ENCODE measurements around the gene CYP26B1.

Gene CYP26B1

GRCh38 chr2:72141032-72141645, 6.5 kb downstream of the CYP26B1 start:
- no peak for DNase-seq (ENCODE audit: low spot score)

- no peak for DNase-seq (ENCODE audit: low spot score)
These were observed 7.1 kb downstream of the CYP26B1 start for GRCh38 chr2:72140621-72140960.

GRCh38 chr2:72139874-72140620, 7.6 kb downstream of the CYP26B1 start:
- DNase-seq (ENCODE audit: low spot score), result no peak

GRCh38 chr2:72139471-72139873, 8.2 kb downstream of the CYP26B1 start:
- DNase-seq (ENCODE audit: low spot score), result no peak

GRCh38 chr2:72138921-72139381, 8.7 kb downstream of the CYP26B1 start:
- no peak for DNase-seq (ENCODE audit: low spot score)

- no peak for DNase-seq (ENCODE audit: low spot score)
These were observed 9.4 kb downstream of the CYP26B1 start for GRCh38 chr2:72138011-72138881.

- peak; percentile 42 for DNase-seq (ENCODE audit: low spot score)
These were observed 10.1 kb downstream of the CYP26B1 start for GRCh38 chr2:72137498-72138010.

GRCh38 chr2:72136933-72137497, 10.6 kb downstream of the CYP26B1 start:
- DNase-seq (ENCODE audit: low spot score), result no peak

- DNase-seq (ENCODE audit: low spot score), result peak; percentile 68
These were observed 11.3 kb downstream of the CYP26B1 start for GRCh38 chr2:72136331-72136730.

- DNase-seq (ENCODE audit: low spot score), result no peak
These were observed 11.7 kb downstream of the CYP26B1 start for GRCh38 chr2:72135921-72136320.

- no peak for DNase-seq (ENCODE audit: low spot score)
These were observed 12.5 kb downstream of the CYP26B1 start for GRCh38 chr2:72134997-72135800.

GRCh38 chr2:72134408-72134996, 13.2 kb downstream of the CYP26B1 start:
- DNase-seq (ENCODE audit: low spot score), result no peak

GRCh38 chr2:72133721-72134407, 13.8 kb downstream of the CYP26B1 start:
- no peak for DNase-seq (ENCODE audit: low spot score)

GRCh38 chr2:72132981-72133720, 14.5 kb downstream of the CYP26B1 start:
- DNase-seq (ENCODE audit: low spot score), result no peak

- DNase-seq (ENCODE audit: low spot score), result no peak
These were observed 15.5 kb downstream of the CYP26B1 start for GRCh38 chr2:72131916-72132841.

GRCh38 chr2:72131371-72131891, 16.2 kb downstream of the CYP26B1 start:
- DNase-seq (ENCODE audit: low spot score), result no peak

GRCh38 chr2:72130659-72131360, 16.9 kb downstream of the CYP26B1 start:
- no peak for DNase-seq (ENCODE audit: low spot score)
